Measurements from ENCODE around the gene ZNF33B.
"Not testable (repeated sequence)": the region's sequence is repeated elsewhere in the genome, so short reads cannot be mapped to it uniquely, and the experiment has no call there.

ZNF33B gene

DNA sequence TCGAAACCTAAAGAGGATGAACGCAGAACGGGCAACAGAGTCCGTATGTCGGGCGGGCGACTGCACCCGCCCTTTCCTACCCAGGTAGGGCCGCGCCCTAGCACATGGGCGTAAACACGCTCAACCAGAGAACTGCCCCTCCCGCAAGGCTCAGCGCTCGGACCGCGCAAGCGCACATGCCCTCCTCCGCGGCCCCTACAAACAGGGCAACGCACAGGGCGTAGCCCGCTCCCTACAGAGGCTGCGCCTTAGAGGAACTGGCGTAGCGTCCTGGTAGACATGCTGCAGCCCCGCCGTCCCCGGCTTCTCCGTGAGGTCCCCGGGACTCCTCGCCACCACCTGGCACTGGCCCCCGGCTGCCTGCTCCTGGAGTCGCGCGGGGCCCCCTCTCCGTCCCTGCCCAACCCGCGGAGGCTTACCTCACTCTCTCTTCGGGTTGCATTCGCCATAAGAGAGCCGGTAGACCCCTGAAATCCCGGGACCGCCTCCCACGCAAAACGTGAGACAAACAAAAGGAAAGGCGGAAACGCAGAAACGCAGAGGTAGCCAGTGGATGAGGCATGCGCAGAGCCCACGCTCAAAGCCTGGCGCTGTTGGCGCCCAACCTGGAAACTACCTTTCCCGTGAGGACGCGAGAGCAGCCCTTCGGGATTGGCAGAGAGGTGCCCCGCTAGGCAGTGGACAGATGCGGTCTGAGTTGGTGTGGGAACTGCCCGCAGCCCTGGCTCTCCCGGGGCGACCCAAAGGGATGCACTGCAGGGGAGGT lies at the start of gene ZNF33B:
Gene ZNF33B, minus strand, starts transcription at position 516 of the 766 bp plus-strand sequence. CDS start 1,642 bp downstream, outside the sequence.
- DNase-seq (ENCODE audit: low read depth in 2 of 2) = peak; percentile 85 to 86

DNA sequence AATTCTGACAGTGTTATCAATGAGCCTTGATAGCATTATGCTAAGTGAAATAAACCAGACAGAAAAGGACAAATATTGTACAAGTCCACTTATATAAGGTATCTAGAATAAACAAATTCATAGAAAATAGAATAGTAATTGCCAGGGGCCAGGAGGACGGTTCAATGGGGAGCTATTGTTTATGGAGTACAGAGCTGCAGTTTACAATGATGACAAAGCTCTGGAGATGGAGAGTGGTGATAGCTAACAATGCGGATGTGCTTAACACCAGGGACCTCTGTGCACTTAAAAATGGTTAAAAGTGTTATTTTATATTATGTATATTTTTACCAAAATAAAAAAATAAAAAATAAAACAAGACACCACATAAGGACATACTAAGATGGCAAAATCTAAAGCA lies 46.1 kb upstream of the ZNF33B start:
- no peak for DNase-seq (ENCODE audit: low read depth in 2 of 2)

DNA sequence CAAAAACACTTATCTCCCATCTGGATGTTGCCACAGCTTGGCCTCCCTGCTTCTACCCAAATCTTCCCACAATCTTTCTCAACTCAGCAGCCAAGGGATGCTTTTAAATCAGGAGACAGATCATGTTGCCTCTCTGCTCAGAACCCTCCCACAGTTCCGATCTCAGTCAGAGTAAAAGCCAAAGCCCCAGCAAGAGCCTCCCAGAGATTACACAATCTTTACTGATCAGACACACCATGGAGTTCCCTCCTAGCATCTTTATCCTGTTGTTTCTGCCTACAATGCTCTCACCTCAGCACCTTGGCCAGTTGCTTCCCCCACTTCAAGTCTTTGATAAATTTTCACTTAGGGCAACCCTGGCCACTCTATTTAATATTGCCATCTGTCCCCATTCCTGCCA lies 41.9 kb upstream of the ZNF33B start:
- no peak for DNase-seq (ENCODE audit: low read depth in 2 of 2)

DNA sequence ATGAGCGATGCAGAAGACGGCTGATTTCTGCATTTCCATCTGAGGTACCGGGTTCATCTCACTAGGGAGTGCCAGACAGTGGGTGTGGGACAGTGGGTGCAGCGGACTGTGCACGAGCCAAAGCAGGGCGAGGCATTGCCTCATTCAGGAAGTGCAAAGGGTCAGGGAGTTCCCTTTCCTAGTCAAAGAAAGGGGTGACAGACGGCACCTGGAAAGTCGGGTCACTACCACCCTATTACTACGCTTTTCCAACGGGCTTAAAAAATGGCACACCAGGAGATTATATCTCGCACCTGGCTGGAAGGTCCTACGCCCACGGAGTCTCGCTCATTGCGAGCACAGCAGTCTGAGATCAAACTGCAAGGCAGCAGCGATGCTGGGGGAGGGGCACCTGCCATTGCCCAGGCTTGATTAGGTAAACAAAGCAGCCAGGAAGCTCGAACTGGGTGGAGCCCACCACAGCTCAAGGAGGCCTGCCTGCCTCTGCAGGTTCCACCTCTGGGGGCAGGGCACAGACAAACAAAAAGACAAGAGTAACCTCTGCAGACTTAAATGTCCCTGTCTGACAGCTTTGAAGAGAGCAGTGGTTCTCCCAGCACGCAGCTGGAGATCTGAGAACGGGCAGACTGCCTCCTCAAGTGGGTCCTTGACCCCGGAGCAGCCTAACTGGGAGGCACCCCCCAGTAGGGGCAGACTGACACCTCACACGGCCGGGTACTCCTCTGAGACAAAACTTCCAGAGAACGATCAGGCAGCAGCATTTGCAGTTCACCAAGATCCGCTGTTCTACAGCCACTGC lies 27.0 kb upstream of the ZNF33B start:
- not testable (repeated sequence) for DNase-seq (ENCODE audit: low read depth in 2 of 2)

DNA sequence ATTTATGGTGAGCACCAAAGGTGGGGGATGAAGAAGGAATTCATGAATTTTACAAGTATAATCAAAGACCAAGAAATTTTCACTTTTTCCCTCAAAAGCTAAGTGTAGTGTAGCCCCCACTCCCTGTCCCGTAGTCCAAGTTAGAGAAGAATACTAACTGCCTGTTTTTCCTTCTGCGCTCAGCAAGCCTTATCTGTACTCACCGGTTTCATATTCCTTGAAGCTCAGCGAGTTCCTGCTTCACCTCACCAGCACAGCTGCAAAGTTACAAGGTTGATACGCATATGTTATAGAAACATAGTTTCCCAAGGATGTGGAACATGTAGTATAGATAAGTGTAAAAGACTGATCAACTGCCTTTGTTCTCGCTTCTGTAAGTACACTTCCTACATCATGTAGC lies 16.0 kb upstream of the ZNF33B start:
- no peak for DNase-seq (ENCODE audit: low read depth in 2 of 2)

DNA sequence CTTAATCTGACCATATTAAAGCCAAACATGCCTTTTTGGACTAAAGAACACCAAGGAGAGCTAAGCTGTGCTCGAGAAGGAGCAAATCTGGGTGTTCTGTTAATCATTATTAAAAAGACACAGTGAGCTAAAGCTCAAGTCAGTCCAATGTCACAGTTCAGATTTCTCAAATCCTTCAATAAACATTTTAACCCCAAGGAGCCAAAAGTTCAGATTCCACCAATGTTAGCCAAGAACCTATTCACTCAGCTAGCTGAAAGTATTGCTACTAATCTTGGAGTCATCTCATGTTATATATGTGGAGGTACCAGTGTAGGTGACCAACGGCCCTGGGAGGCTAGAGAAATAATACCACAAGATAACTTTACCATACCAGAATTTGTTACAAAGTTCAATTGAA lies 14.5 kb upstream of the ZNF33B start:
- no peak for DNase-seq (ENCODE audit: low read depth in 2 of 2)

DNA sequence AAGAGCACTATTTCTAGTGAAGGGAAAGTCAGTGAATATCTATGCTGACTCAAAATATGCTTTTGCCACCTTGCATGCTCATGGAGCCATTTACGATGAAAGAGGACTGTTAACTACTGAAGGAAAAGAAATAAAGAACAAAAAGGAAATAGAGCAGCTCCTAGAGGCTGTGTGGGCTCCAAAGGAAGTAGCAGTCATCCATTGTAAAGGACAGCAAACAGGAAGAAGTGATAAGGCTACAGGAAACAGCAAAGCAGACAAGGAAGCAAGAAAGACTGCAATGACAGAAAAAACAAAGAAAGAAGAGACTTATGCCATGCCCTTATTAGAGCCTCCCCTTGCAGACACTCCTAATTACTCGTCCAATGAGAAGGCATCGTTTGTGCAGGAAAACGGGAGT lies 12.0 kb upstream of the ZNF33B start:
- no peak for DNase-seq (ENCODE audit: low read depth in 2 of 2)

DNA sequence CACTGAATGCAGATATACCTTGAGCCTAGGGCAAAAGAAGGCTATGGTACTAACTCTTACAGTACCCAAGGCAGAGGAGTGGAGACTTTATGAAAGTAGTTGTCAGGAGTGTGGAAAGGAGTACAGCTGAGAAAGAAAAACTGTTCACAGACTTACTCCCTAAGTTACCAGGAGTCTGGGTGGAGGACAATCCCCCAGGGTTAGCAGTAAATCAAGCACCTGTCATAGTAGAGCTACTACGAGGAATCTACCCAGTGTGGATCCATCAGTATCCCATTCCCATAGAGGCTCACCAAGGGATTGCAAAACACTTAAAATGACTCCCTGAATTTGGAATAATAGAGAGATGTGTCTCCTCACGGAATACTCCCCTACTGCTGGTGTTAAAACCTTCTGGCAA lies 10.1 kb upstream of the ZNF33B start:
- DNase-seq (ENCODE audit: low read depth in 2 of 2) = no peak

DNA sequence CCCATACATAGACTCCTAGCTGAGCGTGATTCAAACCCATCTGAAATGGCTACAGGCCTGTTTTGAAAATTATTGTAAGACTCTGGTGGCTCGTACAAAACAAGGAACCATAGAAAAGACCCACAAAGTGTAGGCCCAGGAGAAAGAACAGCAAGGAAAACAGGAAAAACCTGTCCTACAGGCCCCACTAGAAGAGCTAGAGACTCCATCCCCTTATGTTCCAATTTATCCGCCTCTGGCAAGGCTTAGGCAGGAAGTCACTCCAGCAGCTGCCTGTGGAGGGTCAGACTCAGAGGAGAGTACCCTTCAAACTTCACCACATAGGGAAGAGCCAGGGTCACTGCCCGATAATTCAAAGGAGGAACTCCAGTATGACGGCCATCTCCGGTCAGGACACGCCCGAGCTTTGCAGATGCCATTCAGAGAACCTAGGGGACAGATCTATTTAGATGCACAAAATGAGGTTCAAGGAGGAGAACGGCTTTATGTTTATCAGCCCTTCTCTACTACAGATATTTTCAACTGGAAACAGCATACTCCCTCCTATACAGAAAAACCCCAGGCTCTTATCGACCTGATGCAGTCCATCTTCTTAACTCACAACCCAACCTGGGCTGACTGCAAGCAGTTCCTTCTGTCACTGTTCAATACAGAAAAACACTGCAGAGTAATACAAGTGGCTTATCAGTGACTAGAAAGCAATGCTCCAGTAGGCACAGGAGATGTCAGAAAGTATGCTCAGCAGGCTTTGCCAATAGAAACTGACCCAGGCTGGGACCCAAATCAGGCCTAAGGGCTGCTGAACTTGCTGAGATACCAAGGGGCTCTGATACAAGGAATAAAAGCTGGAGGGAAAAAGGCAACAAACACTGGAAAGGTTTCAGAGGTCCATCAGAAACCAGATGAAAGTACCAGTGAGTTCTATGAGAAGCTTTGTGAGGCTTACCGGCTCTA lies 8.6 kb upstream of the ZNF33B start:
- no peak for DNase-seq (ENCODE audit: low read depth in 2 of 2)

DNA sequence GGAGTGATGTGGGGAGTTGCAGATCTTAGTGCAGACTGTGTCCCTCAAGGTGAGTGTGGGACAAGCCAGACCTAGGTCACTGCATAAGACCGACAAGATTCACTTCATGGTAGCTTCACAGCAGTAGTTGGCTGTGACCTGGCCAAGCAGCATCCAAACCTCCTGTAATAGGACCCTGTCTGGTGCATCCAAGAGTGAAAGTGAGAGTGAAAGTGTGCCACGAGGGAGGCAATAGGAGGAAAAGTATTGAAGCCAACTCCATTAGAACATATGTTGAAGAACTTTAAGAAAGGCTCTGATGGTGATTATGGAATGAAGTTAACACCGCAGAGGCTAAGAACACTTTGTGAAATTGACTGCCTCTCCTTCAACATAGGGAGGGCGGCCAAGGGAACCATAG lies 7.8 kb upstream of the ZNF33B start:
- DNase-seq (ENCODE audit: low read depth in 2 of 2) = no peak

DNA sequence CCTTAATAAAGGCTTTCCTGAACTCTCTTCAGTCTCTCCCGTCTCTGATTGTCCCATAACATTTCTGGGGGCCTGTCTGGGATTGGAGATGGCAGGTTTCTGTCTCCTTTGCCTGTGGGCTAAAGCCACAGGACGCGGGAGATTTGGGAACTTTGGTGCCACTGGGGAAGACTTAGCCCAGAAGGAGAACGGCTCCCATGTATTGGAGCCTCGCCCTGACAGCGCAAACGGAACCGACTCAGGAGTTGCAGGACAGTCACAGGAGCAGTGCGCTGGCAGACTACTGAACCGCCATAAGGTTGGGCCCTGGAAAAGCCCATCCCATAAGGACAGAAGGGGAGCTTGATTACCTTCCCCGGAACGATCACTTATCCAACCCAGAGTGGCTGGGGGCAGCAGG lies 7.1 kb upstream of the ZNF33B start:
- DNase-seq (ENCODE audit: low read depth in 2 of 2) = no peak

DNA sequence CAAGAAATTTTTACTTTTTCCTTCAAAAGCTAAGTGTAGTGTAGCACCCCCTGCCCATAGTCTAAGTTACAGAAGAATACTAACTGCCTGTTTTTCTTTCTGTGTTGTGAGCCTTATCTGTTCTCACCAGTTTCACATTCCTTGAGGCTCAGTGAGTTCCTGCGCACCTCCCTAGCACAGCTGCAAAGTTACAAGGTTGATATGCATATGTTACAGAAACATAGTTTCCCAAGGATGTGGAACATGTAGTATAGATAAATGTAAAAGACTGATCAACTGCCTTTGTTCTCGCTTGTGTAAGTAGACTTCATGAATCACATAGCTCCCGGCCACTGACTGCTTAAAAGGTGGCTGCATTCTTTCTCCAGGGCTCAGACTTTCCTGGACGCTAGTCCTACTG lies 6.7 kb upstream of the ZNF33B start:
- no peak for DNase-seq (ENCODE audit: low read depth in 2 of 2)

DNA sequence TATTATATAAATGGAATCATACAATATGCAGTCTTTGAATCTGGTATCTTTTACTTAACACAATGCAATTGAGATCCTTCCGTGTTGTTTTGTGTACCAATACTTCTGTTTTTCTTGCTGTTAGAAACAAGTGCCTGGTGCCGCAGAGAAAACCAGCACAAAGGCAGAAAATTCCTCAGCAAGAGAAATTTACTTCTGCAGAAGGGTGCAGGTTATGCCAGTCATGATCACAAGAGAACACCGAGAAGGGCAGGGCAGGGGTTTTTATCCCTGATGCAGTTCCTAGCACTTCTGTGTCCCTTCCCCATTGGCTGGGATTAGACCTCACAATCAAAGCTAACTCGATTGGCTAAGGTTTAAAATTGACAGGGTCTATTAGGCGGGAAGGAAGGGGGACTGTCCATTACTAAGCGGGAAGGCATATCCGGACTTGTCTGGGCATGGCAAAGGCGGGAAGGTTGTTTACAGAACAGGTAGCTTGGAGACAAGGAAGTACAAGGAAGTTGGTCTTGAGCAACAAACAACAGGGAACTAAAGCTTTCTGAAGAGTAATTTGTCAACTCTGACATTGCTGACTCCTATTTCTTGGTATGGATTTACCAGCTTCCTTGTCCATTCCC lies 2.4 kb upstream of the ZNF33B start:
- no peak for DNase-seq (ENCODE audit: low read depth in 2 of 2)

DNA sequence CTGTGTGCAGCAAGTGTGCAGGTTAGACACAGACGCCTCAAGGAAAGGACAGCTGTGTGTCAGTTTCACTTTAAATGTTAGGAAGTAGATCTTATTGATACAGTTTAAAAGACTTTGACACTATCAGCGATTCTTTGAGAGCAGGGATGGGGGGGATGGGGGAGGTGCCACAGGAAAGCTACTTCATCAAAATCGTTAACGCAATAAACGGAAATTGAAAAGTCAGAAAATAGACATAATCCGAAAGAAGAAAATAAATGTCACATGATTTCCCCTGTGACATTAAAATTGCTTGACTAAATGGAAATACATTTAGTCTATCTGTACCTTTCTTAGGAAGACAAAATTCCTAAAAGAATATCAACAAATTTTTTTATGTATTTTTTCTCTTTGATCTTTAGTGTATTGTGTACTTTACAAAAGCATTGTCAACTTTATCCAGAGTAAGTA lies 476 bp upstream of the ZNF33B start:
- DNase-seq (ENCODE audit: low read depth in 2 of 2) = no peak

DNA sequence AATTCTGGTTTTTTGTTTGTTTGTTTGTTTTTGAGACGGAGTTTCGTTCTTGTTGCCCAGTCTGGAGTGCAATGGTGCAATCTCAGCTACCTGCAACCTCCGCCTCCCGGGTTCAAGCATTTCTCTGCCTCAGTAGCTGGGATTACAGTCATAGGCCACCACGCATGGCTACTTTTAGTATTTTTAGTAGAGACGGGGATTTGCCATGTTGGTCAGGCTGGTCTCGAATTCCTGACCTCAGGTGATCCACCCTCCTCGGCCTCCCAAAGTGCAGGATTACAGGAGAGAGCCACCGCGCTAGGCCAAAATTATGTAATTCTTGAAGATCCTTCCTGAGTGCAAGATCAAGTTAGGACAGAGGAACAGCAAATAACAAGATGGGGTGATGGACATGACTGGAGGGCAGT lies 719 bp downstream of the ZNF33B start:
- no peak for DNase-seq (ENCODE audit: low read depth in 2 of 2)

DNA sequence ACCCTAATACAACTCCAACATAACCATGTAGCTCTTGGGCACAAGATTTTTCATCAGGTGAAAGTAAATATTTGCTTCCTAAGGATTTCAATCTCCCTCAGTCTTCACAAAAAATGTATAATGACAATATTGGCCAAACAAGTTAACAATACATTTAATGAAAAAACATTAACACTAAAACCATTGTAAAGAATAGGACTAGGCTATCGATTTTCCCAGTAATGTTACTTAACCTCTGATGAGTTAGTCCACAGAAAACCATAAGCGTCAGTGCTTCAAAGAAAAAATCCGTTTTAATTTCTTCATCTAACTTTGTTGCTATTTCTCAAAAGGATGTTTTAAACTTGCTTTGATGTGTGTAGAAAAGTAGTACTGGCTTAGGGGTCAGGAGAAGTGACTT lies 1.2 kb downstream of the ZNF33B start:
- no peak for DNase-seq (ENCODE audit: low read depth in 2 of 2)

DNA sequence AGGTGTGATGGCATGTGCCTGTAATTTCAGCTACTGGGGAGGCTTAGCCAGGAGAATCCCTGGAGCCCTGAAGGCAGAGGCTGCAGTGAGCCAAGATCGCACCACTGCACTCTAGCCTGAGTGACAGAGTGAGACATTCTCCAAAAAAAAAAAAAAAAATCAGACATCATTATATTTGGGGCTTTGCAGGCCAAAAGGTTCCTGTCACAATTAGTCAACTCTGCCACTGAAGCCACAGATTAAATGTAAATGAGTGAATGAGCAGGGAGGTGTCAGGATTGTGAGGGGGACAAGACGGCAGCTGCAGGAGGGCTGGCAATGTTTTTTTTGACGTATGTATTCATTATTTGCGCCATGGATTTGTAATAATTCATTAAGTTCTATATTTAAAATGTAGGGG lies 3.3 kb downstream of the ZNF33B start:
- no peak for DNase-seq (ENCODE audit: low read depth in 2 of 2)

DNA sequence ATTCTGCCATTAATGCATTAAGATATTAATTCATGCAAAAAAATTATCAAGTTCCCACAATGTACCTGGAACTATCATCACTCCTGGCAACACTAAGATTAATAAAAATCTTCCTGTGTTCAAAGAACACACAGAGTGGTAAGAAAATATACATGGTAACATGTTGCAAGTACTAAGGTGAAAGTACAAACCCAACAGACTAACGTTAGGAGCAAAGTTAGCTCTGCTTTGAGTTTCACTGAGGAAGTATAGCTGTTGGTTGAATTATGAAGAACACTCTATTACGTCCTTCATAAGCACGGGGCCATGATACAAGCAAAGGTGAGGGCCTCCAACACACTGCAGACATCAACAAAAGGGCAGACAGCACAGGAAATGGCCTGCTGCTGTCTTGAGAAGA lies 5.8 kb downstream of the ZNF33B start:
- no peak for DNase-seq (ENCODE audit: low read depth in 2 of 2)

DNA sequence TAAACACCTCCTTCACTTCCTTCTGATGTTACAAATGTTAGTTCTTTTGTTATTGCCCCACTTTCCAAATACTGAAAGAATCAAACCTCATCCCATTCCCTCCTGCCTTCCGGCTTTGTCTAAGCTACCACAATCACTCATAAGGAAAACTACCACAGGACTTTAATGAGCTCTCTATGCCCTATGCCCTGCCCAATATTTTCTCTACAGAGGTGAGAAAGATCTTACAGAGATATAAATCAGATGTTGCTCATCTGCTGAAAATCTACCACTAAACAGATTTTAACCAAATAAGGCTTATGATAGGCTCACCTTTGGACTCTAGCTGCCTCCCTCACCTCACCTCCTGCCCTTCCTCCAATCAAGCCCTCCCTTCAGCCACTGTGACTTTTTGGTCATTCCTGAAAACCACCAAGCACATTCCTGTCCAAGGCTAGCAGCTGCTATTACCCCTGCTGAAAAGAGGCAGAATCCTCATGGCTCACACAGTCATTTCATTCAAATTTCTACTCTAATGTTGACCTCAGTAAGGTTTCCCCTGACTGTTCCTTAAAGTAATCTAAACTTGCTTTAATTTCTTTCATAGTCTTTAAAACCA lies 7.7 kb downstream of the ZNF33B start:
- DNase-seq (ENCODE audit: low read depth in 2 of 2) = no peak

DNA sequence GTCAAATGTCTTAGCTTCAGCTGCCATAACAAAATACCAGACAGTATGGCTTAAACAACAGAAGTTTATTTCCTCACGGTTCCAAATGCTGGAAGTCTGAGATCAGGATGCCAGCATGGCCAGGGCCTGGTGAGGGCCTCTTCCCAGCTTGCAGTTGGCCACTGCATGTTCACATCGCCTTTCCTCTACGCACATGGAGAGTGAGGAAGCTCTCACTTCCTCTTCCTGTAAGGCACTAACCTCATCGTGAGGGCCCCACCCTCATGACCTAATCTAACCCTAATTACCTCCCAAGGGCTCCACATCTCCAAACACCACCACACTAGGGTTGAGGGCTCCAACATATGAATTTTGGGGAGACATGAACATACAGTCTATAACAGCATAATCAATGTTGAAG lies 14.4 kb downstream of the ZNF33B start:
- no peak for DNase-seq (ENCODE audit: low read depth in 2 of 2)

DNA sequence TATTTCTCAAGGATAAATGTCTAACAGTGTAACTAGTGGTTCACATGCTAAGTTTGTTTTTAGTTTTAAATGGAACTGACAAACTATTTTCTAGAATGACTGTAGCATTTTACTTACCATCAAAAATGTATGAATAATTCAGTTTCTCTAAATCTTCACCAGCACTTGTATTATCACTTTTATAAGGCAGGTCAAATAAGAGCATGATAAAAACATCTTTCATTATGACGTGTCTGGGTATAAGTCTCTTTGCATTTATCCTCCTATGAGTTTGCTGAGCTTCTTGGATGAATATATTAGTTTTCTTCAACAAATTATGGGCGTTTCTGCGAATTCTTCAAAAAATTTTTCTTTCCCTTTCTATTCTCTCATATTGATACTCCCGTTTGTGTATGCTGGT lies 19.9 kb downstream of the ZNF33B start:
- DNase-seq (ENCODE audit: low read depth in 2 of 2) = no peak

All from activated CD4-positive, alpha-beta T cell treated with anti-CD3 and anti-CD28 coated beads for 24 hours (primary cell).